ENCODE measurements around the gene BMF.

DNA sequence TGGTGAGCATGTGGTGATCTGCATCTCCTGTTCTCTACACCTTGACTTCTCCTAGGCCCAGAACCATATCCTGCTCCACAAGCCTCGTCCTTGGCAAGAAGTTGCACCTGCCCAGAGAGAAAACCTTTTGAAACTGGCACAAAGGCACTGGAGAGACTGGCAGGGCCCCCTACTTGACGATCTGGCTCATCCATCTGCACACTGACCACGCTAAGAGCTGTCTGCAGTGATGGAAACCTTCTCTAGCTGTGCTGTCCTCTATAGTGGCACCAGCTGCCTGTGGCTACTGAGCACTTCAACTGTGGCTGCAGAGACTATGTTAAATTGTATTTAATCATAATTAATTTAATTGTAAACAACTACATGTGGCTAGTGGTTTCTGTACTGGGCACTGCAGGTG is 43.5 kb downstream of the BMF start:
- TF ChIP-seq TAF1 (IDR thresholded peaks at IDR 0.05; ENCODE audit: borderline replicate concordance, low read depth, low read length): no peak
- no peak for TF ChIP-seq POLR2AphosphoS5 (IDR thresholded peaks at IDR 0.05; ENCODE audit: low read depth, low read length)
- TF ChIP-seq POLR2A (IDR thresholded peaks at IDR 0.05; ENCODE audit: low read depth, low read length): no peak

All from GM12892 (cell line).